Fibroblast of skin of right biceps (primary cell): ENCODE data around the gene ALOX12B.
"Not testable (repeated sequence)": the region's sequence is repeated elsewhere in the genome, so short reads cannot be mapped to it uniquely, and the experiment has no call there.

Experiments
- DNase-seq: peaks from one replicate; pipeline ENCODE4 v3.0.0-alpha.2; 2013

Gene ALOX12B

DNA sequence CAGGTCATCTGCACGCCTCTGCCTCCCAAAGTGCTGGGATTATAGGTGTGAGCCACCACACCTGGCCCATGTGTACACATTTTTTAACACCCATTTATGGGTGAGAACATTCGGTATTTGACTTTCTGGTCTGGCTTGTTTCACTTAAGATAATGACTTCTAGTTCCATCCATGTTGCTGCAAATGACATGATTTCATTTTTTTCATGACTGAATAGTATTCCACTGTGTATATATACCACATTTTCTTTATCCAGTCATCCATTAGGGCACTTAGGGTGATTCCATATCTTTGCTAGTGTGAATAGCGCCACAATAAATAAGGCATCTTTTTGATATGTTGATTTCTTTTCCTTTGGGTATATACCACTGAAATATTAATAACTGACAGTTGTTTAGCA is 5.6 kb downstream of the ALOX12B start:
- DNase-seq = no peak

DNA sequence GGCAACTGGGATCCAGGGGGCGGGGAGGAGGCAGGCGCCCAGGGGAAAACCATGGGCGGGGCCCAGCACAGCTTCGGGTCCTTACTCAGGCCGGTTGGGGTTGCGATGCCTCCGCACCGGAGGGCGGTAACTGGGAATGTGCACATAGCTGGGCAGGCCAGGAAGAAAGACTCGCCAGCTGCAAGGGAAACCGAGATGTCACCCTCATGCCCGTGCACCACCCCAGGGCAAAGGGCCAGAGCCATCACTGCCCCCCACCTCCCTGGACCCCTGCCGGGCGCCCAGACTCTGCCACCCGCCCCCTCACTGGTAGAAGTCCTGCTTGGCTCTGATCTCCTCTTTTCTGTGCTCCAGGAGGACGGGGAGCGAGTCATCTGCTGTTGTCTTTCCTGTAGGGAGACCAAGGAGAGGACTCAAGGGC is 6.7 kb downstream of the ALOX12B start:
- DNase-seq = no peak

DNA sequence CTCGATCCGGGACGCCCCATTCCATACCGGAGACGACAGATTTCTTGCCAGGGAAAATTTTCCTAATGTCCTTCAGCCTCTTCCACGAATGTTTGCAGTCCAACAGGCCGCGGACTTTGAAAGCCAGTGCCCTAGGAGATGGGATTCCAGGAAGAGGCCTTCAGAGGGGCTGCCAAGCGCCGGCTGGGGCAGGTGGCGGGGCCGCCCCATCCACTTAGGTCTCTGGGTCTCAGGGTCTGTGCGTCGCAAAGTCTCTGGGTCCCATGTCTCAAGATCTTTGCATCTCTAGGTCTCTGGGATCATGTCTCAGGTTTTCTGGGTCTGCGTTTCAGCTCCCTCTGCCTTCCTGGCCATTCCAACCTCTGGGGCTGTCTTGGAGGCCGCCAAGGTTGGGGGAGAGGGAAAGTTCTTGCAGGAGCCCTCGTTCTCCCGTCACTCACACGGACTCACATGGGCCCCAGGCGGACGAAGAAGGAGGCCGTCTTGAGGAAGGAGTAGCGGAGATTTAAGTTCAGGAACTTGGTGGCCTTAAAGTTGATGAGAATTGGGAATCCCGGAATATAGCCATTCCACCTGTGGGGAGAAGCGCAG is 7.2 kb downstream of the ALOX12B start:
- DNase-seq = no peak

DNA sequence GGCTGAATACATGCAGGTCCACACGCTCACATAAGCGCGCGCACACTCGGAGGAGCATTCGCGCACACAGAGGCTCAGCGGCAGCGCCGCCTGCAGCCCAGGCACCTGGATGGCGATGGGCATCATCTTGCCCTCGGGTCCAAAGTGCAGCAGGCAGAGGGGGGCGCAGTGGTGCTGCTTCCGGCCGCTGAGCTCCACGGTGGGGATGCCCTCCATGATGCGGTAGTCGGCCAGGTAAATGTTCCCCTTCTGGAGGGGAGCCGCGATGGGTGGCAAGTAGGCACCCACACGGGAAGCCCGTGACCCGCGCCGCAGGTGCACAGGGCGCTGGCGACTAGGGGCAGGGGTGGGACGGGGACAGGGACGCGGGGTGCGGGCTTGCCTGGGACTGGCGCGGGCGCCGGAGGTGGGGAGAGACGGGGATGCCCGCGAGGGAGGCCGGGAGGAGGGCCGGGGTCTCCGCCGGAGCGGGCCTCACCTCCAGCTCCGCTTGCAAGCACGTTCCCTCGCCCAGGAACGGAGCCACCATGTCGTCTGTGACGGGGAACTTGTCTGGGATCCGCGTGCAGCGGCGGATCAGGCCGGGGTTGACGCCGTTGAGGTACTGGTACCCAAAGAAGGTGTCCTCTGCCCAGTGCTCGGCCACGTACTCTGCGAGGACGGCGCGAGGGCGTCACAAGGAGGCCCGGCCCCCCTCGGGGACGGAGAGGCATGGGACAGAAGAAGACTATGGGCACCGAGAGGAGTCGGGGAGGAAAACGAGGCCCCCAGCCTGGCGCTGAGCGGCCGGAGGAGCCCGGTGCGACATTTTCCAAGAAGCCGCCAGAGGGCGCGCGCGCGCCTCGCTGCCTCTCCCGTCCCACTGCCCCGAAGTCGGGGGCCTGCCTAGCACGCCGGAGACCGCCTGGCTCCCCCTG is 8.0 kb downstream of the ALOX12B start:
- DNase-seq = peak; percentile 42

DNA sequence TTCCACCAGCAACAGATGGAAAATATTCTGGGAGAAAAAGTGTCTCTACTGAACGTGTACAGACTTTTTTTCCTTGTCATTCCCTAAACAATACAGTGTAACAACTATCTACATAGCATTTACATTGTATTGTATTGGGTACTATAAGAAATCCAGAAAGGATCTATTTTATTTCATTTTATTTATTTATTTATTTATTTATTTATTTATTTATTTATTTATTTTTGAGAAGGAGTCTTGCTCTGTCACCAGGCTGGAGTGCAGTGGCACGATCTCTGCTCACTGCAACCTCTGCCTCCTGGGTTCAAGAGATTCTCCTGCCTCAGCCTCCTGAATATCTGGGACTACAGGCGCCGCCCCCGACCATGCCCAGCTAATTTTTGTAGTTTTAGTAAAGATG is 9.6 kb downstream of the ALOX12B start:
- not testable (repeated sequence) for DNase-seq

GRCh38 chr17:8076502-8077266 is 10.8 kb downstream of the ALOX12B start:
- DNase-seq = no peak

DNA sequence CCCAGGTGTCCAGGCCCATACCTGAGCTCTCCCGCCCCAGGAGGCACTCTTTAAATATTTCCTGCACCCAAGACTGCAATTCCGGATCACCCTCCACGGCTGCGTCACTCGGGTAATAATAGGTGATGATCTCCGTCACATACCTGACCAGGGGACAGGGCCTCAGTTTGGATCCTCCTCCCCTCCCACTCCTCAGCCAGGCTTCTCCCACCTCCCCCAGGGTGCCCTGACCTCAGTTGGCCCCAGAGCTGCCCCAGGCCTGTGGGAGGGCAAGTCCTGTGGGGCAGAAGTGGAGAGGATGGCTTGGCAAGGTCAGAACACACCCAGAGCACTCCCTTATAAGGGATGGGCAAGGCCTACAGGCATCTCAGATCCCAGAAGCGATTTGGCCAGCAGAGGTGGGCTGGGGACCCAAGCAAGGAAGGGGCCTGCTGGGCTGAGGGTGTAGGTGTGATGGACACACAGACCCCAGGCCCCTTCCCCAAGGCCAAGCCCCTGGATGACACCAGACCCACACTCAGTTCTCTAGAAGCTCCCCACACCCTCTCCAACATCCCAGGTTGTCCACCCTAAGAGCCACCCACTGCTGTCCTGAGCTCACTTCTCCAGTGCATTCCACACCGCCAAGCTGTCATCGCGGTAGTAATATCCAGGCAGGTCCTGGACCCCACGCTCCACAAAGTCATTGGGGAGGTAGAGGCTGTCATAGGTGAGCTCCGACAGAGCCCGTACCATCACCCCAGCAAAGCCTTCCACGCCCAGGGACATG is 11.8 kb downstream of the ALOX12B start:
- no peak for DNase-seq

DNA sequence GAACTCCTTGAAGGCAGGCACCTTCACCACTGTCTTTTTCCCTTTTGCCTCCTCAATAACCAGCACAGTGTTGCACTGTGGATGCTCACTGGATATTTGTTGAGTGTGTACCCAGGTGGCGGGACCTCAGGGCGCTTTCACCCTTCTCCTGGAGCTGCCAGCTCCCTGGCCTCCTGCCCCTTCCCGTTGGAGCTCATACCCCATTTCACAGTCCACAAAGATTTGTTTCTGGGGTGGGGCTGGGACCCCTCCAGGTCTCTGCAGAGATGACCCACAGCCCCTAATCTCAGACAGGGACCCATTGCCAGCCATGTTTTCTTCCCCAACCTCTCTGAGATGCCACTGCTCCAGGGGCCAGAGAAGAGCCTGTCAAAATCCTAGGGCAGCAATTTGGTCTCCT is 12.4 kb downstream of the ALOX12B start:
- no peak for DNase-seq

- DNase-seq = no peak
These were observed 13.0 kb downstream of the ALOX12B start for GRCh38 chr17:8074554-8074953.

GRCh38 chr17:8073627-8074484 is 13.7 kb downstream of the ALOX12B start:
- peak; percentile 44 for DNase-seq

DNA sequence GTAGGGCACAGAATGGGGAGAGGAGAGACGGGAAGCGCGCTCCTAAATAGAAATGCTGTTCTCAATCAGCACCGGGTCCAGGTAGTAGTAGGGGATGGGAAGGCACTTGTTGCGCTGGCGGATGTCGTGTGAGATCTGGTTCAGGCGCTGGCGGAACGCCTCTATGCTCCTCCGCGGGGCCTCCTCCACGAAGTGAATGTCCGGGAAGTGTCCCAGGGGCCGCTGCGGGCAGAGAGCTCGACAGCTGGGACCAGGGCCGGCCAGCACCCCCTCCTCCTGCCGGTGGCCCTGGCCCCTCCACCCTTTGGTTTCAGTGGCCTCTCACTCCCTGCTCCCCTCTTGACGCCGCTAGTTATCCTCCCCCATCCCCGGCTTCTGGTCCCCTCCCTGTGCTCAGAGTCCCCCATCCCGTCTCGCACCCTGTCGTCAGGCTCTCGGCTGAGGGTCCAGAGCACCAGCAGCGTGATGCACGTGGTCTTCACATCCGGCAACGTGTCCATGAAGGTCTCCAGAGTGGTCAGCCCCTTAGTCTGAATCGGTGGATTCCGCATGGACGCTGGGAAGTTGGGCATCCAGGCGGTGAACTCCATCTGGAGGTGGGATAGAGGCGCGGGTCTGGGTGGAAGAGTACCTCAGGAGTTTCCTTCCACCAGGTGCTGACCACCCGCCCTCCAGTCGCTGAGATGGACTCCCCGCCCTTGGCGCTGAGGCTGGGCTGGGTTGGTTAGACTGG is 14.6 kb downstream of the ALOX12B start:
- no peak for DNase-seq

- DNase-seq = no peak
These were observed 15.2 kb downstream of the ALOX12B start for GRCh38 chr17:8072341-8072728.

DNA sequence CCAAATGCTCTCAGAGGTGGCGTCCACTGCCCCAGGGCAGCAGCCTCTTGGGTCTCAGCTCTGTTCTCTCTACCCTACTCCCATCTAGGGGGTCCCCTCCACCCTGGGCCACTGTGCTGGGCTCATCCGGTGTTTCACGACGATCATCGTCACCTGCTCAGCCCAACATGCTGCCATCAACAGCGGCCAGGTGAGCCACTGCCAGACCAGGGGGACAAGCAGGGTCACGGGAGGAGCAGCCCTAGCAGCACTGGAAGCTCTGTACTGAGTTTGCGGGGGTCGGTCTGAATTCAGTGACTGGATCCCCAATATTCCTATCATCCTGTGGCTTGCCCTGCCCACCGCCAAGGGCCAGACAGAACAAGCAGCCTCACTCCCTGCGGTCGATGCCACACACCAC is 16.0 kb downstream of the ALOX12B start:
- DNase-seq = no peak

DNA sequence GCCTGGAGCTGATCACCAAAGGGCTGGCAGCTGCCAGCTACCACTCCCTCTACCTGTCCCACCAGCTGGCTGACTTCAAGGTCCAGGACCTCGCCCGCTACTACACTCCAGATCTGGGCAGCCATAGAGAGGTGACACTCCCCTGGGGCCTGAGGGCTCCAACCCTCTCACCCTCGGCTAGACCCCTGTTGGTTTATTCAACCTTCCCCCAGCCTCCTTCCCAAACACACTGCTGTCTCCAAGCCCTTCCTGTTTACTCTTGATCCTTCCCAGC is 18.0 kb downstream of the ALOX12B start:
- no peak for DNase-seq

GRCh38 chr17:8068736-8069586 is 18.6 kb downstream of the ALOX12B start:
- DNase-seq = no peak

DNA sequence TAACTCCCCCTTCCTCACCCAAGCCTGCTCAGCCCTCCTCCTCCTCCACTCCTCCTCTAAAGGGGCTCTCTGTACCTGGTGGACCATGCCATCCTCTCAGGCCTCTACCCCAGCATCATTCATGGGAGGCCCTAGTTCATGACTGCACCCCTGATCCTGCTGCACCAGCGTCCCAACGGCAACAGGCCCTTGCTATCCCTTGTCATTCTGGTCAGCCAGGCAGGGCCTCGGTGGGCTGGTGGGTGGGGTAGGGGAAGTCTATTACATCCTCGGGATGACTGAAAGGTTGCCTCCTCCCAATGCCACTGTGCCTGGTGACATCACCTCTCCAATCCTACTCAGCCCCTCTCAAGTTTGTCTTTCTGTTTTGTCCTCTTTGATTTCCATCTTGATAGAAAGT is 19.7 kb downstream of the ALOX12B start:
- no peak for DNase-seq

DNA sequence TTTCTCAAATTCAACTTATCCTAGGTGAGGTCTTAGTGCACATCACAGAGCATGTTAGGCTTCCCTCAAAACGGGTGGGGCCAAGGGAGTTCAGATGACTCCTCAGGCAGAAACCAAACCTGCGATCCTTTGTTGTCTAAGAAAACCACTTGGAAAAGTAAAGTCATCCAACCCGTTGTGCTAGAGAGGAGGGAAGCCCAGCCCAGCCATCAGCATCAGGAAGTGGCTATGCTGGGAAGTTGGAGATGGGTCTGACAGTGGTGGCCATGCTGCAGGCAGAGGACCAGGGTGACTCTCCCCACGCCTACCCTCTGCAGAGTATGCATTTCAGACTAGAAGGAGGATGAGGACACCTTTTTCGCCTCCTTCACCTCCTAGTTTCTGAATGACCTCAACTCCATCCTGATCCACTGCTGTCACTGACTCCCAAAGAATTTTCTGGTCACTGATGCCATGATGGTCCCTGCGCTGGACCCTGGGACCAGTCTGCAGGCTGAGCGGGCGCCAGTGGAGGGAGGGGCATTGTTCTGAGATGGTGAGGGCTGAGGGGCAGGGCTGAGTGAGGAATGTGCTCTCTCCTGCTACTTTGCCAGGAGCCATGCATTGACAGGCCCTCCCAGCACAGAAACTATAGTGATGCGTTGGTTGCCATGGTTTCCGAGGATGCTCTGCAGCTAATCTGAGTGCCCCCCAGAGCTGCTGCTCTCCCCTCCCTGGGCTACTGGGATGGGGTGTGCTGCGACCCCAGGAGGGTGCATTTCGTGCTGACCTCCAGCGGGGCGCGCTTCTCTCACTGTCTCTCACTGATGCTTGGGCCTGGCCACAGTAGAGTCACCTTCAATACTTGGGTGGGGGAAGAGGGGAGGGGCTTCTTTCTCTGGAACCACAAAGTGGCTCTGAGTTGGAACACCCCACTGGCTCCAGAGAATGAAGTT is 20.4 kb downstream of the ALOX12B start:
- DNase-seq = no peak

GRCh38 chr17:8064561-8065019 is 22.9 kb downstream of the ALOX12B start:
- no peak for DNase-seq
